Esophagus (tissue), 2 donors: ENCODE measurements around the gene TENM4. TPM values are rescaled to one million over a fixed set of nuclear protein-coding genes. Genes with fewer than 3 reads are reported as not detected.

Experiments
- H3K27ac ChIP-seq, 2 donors: one replicate each; pipeline ENCODE4 v1.5.1; 2013; ENCODE audit warnings: low read depth in 2 of 2, mild to moderate bottlenecking in 2 of 2, inconsistent platforms in 1 of 2, low read length in 1 of 2, moderate library complexity in 1 of 2
- H3K27me3 ChIP-seq, 2 donors: one replicate each; pipeline ENCODE4 v1.6.1; 2013; ENCODE audit warnings: low read length in 2 of 2, control low read depth in 1 of 2, mild to moderate bottlenecking in 1 of 2; ENCODE audit not compliant: insufficient read depth in 2 of 2, control insufficient read depth in 1 of 2
- H3K36me3 ChIP-seq, 2 donors: one replicate each; pipeline ENCODE4 v1.6.1; 2013; ENCODE audit warnings: low read length in 1 of 2; ENCODE audit not compliant: control insufficient read depth in 2 of 2, insufficient read depth in 2 of 2
- H3K4me1 ChIP-seq, 2 donors: one replicate each; pipeline ENCODE4 v1.6.1; 2013; ENCODE audit warnings: low read length in 1 of 2; ENCODE audit not compliant: control insufficient read depth in 2 of 2, insufficient read depth in 2 of 2
- H3K4me3 ChIP-seq, 2 donors: one replicate each; pipeline ENCODE4 v1.5.1; 2013; ENCODE audit warnings: low read length in 2 of 2, mild to moderate bottlenecking in 2 of 2, low read depth in 1 of 2, moderate library complexity in 1 of 2
- H3K9me3 ChIP-seq, 2 donors: one replicate each; pipeline ENCODE4 v1.6.1; 2013; ENCODE audit warnings: mild to moderate bottlenecking in 2 of 2, low read depth in 1 of 2, low read length in 1 of 2, moderate library complexity in 1 of 2; ENCODE audit not compliant: control insufficient read depth in 2 of 2, insufficient read depth in 1 of 2
- WGBS, 2 donors: extraction: QIAGEN DNeasy Blood & Tissue Kit; methylation state at CpG; one replicate each; pipeline ENCODE4 v1.1.7; 2013; 5-methylcytosine and 5-hydroxymethylcytosine counted together
- polyA plus RNA-seq, 2 donors: library from polyadenylated mRNA; stranded (reverse); fragments of 200-250 nt; gene quantifications; one replicate each; pipeline ENCODE4 v1.2.3, GENCODE V29; 2013
- donor health status: healthy with polysubstance abuse.
- donor health status: Bipolar disorder and iron deficiency.

TENM4 gene
- polyA plus RNA-seq, 2 donors: 1.3 to 4.1 TPM

DNA sequence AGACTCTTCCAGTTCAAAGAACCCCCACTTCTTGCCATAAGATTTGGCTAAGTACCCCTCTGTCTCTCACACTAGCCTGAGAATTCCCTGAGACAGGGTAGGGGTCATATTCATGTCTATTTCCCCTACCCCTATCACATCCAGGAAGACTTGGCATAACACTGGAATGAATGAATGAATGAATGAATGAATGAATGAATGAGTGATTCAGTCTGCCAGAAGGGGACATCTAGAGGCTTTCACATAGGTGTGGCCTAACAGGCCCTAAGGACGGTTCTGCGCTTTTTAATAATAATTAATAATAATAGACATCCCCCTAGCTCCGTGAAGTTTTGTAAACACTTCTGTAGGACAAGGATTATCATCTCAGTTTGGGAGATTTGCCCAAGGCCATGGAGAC lies 415.7 kb downstream of the TENM4 start:
- Histone ChIP-seq H3K36me3 (no peaks in the 10 kb centered on the region), H3K4me3 (no peak overlapping the region), H3K27me3 (no peaks in the 10 kb centered on the region), H3K4me1 (no peaks in the 10 kb centered on the region), H3K9me3 (no peaks in the 10 kb centered on the region), H3K27ac (no peak overlapping the region)
- 67 to 79% methylated on average over 3 of the region's 3 CpGs for WGBS, 2 donors

GRCh38 chr11:79022265-79022664 lies 418.6 kb downstream of the TENM4 start:
- Histone ChIP-seq H3K36me3 (no peaks in the 10 kb centered on the region), H3K4me3 (no peak overlapping the region), H3K4me1 (no peaks in the 10 kb centered on the region), H3K27me3 (no peaks in the 10 kb centered on the region), H3K27ac (no peak overlapping the region), H3K9me3 (no peaks in the 10 kb centered on the region)
- WGBS, 2 donors: 72 to 86% methylated on average over 5 of the region's 5 CpGs

GRCh38 chr11:79021601-79022000 lies 419.2 kb downstream of the TENM4 start:
- WGBS, 2 donors: 92 to 95% methylated on average over 1 of the region's 1 CpG
- Histone ChIP-seq H3K4me1 (no peaks in the 10 kb centered on the region), H3K27ac (no peak overlapping the region)

GRCh38 chr11:79019975-79020374 lies 420.9 kb downstream of the TENM4 start:
- no peaks in the 10 kb centered on the region for H3K36me3 ChIP-seq
- H3K4me1 ChIP-seq: no peaks in the 10 kb centered on the region
- H3K4me3 ChIP-seq: no peak overlapping the region
- 86 to 90% methylated on average over 4 of the region's 4 CpGs for WGBS, 2 donors
- H3K27me3 ChIP-seq: no peaks in the 10 kb centered on the region
- H3K27ac ChIP-seq: no peak overlapping the region
- no peaks in the 10 kb centered on the region for H3K9me3 ChIP-seq

More at GRCh38 chr11:79021601-79022000, 419.2 kb downstream of the TENM4 start:
- Histone ChIP-seq H3K27me3 (no peaks in the 10 kb centered on the region), H3K9me3 (no peaks in the 10 kb centered on the region), H3K36me3 (no peaks in the 10 kb centered on the region), H3K4me3 (no peak overlapping the region)

DNA sequence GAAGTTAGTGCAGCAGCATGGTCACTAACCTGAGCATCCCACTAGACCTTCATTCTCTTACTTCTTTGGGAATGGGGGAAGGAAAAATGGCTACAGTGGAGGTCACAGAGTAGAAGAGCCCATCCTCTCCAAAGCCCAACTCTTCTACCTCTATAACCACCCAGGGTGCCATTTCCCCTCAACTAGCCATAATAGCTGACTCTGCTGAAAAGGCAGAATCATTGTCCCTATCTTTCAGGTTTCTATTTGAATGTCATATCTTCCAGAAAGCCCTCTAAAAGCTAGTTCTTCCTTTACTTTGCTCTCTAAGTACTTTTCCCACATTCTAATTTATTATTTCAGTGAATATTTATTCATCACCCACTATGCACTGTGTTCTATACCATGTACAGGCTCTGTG lies 421.6 kb downstream of the TENM4 start:
- H3K36me3 ChIP-seq: no peaks in the 10 kb centered on the region
- no peaks in the 10 kb centered on the region for H3K9me3 ChIP-seq
- no peak overlapping the region for H3K27ac ChIP-seq
- no peaks in the 10 kb centered on the region for H3K4me1 ChIP-seq
- no peaks in the 10 kb centered on the region for H3K27me3 ChIP-seq
- no peak overlapping the region for H3K4me3 ChIP-seq

DNA sequence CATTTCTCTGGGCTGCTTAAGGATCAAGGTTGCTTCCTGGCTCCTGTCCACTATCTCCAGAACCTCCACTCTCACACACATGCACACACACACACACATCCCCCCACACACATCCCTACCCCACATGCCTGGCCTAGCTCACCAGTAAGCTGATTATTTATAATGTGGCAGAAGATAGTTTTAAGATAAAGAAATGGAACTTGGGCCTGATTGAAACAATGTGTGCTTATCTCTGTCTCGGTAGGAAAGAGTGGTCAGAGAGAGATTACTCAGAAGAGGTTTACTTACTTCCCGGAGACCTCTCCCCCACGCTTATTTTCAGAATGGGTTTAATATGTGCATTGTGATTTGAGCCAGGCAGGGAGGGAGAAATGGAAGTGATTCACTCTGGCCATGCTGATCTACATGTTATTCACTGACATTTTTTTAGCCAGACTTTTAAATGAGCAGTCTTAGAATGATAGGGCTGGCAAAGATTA lies 422.4 kb downstream of the TENM4 start:
- Histone ChIP-seq H3K36me3 (no peaks in the 10 kb centered on the region), H3K27ac (no peak overlapping the region), H3K4me1 (no peaks in the 10 kb centered on the region), H3K4me3 (no peak overlapping the region), H3K9me3 (no peaks in the 10 kb centered on the region), H3K27me3 (no peaks in the 10 kb centered on the region)
- 38 to 62% methylated on average over 3 of the region's 3 CpGs for WGBS, 2 donors

- no peak overlapping the region for H3K27ac ChIP-seq
- H3K9me3 ChIP-seq: no peaks in the 10 kb centered on the region
- no peaks in the 10 kb centered on the region for H3K36me3 ChIP-seq
- no peaks in the 10 kb centered on the region for H3K4me1 ChIP-seq
- H3K4me3 ChIP-seq: no peak overlapping the region
- H3K27me3 ChIP-seq: no peaks in the 10 kb centered on the region
Observed at GRCh38 chr11:79017811-79018210, 423.0 kb downstream of the TENM4 start.

DNA sequence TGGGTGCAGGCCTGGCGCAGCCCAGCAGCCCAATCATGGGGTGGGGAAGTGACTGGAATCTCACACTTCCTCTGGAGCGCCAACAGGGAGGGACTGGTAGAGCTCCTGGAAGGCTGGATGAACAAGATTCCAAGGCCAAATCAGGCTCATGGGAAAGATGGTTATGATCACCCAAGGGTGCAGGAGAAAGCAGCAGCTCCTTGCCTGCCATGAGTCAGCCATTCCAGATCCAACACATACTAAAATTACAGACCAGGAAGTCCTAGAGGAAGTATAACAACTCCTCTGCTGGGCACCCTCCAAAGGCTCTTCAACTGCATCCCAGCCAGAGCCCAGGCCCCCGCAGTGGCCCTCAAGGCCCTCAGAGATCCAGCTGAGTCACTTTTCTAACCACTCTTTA lies 427.3 kb downstream of the TENM4 start:
- no peaks in the 10 kb centered on the region for H3K27me3 ChIP-seq
- WGBS, 2 donors: 92 to 98% methylated on average over 3 of the region's 3 CpGs
- no peak overlapping the region for H3K4me3 ChIP-seq
- no peaks in the 10 kb centered on the region for H3K4me1 ChIP-seq
- H3K36me3 ChIP-seq: no peaks in the 10 kb centered on the region
- no peak overlapping the region for H3K27ac ChIP-seq
- no peaks in the 10 kb centered on the region for H3K9me3 ChIP-seq

DNA sequence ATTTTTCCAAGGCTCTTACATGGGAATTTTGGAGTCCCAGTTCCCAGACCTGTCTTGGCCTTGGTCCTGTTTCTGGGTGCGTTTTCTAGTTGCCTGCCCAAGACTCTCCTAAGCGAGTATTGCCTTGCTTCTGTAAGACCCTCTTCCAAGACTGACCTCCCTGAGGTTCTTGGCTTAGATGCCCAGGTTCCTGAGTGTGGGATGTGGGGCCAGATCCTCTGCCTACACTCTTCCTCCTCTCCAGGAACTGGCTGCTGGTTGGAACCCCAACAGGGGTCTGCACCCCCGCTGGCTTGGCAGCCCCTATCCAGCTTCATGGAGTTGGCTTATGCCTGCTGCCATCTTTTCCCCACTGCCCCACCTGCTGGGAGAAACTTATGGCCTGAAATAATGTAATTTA lies 429.5 kb downstream of the TENM4 start:
- Histone ChIP-seq H3K4me1 (no peaks in the 10 kb centered on the region), H3K4me3 (no peak overlapping the region), H3K27ac (no peak overlapping the region), H3K27me3 (no peaks in the 10 kb centered on the region), H3K36me3 (no peaks in the 10 kb centered on the region), H3K9me3 (no peaks in the 10 kb centered on the region)
- WGBS, 2 donors: 89 to 93% methylated on average over 3 of the region's 3 CpGs

DNA sequence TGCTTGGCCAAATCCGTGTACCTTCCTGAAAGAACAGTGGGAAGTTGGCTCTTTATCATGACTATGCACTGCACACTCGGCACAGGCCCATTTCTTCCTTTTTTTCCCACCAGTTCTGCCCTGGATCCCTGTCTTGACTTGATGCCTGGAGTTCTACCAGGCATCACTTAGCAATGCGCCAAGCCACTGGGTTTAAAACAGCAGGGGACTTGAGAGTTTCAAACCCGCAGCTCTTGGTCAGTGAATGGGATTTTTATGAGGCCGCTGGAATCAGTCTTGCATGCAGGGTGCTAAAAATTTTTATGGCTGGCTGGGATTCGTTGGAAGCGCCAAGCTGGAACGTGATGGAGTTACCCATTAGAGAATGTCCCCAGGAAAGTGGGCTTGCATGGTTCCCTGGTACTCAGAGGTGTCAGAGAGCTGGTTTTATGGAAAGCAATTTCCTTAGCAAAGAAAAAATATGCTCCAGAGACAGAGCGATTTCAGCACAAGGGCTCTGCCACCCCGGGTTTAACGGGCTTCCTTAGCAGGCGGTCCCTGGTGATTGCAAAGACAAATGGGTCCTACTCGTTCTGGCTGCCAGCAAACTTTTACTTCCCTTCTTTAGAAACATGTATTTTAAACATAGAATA lies 432.9 kb downstream of the TENM4 start:
- H3K4me3 ChIP-seq: no peak overlapping the region
- H3K27ac ChIP-seq: no peak overlapping the region
- no peaks in the 10 kb centered on the region for H3K27me3 ChIP-seq
- 80 to 81% methylated on average over 13 of the region's 13 CpGs for WGBS, 2 donors
- no peaks in the 10 kb centered on the region for H3K36me3 ChIP-seq
- H3K9me3 ChIP-seq: no peaks in the 10 kb centered on the region
- H3K4me1 ChIP-seq: no peaks in the 10 kb centered on the region
